Dermis blood vessel endothelial cell (primary cell): ENCODE results near the gene OR52E1. TPM values are rescaled to one million over a fixed set of nuclear protein-coding genes. Genes with fewer than 3 reads are reported as not detected.
"Not testable (repeated sequence)": the region's sequence is repeated elsewhere in the genome, so short reads cannot be mapped to it uniquely, and the experiment has no call there.

Experiments
- DNase-seq: peaks from one replicate; pipeline ENCODE4 v3.0.0; 2010
- total RNA-seq: library from RNA; depleted of rRNA; stranded (reverse); fragments of >200 nt; gene quantifications from 2 replicates; pipeline ENCODE4 v1.2.3, GENCODE V29; 2014

OR52E1 gene
- not detected in 2 replicates for total RNA-seq

DNA sequence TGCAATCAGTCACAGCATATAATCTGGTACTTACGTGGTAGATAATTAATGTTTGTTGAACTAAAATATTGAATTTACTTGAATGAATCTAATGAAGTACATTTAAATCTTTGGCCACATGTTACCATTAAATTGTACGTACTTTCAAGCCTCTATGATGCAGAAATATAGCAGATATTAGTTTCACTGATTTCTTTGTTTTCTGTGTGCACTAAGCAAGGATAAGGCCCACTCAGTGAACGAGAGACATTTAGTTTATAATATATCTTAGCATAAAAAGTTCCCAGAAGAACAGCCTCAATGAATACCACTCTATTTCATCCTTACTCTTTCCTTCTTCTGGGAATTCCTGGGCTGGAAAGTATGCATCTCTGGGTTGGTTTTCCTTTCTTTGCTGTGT, at the start of gene OR52E1:
TSS of gene OR52E1 (plus strand) at position 301 of the 400 bp plus-strand sequence.
- DNase-seq = no peak

GRCh38 chr11:5021996-5022395, 47.4 kb upstream of the OR52E1 start:
- no peak for DNase-seq

DNA sequence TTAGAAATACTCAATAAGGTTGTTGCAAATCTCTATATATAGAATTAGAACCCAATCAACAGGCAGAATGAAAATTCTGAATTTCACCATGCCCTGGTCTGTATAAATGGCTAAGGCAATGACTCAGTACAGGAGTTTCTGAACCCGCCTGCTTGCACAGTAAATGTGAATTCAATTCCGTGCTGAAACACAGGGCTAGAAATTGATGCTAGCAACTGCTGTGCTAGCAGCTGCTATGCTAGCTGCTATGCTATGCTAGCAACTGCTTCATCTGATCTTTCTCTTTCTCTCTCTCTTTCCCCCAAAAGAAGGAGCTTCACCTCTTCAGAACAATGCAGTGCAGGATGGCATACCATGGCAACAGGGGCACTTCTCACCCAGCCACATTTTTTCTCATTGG, 32.7 kb upstream of the OR52E1 start:
- no peak for DNase-seq

DNA sequence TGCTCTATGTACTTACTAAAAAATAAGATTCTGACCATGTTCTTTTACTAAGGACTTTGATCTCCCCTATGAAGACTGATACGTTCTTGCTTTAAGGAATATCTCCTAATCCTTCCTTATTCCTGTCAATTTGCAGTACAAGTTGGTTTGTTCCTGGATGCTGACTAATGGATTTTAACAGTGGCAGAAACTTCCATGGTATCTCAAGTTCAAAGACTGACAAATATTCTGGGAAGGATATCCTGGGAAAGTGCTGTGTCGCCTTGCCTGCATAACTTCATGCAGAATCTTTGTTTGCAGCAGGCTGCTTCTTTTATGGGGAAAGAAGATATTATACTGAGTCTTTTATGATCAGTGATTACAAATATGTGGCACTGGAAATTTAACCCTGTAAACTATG, 31.4 kb upstream of the OR52E1 start:
- no peak for DNase-seq

GRCh38 chr11:5038341-5038740, 31.0 kb upstream of the OR52E1 start:
- DNase-seq = no peak

DNA sequence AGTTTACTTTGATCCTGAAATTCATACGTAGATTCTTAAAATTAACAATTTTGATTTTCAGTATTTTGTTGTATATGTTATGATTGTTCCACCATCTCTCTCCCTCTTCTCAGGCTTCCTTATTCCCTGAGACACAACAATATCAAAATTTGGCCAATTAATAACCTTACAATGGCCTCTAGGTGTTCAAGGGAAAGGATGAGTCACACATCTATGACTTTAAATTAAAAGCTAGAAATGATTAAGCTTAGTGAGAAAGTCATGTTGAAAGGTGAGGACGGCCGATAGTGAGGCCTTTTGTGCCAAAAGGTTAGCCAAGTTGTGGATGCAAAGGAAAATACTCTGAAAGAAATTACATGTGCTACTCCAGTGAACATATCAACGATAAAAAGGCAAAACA, 28.5 kb upstream of the OR52E1 start:
- DNase-seq = no peak

- no peak for DNase-seq
Measured at GRCh38 chr11:5042091-5042490, 27.3 kb upstream of the OR52E1 start.

- DNase-seq = no peak
Measured at GRCh38 chr11:5043380-5043779, 26.0 kb upstream of the OR52E1 start.

GRCh38 chr11:5046226-5046625, 23.1 kb upstream of the OR52E1 start, which contains the start of gene OR52J3:
TSS of gene OR52J3 (plus strand) at chr11:5046526. CDS start at chr11:5046526, 0 bp downstream.
- no peak for DNase-seq

GRCh38 chr11:5046754-5047330, 22.5 kb upstream of the OR52E1 start:
- no peak for DNase-seq

GRCh38 chr11:5058679-5059078, 10.7 kb upstream of the OR52E1 start:
- not testable (repeated sequence) for DNase-seq

GRCh38 chr11:5059391-5059790, 10.0 kb upstream of the OR52E1 start, which contains the start of gene OR52E2:
TSS of gene OR52E2 (minus strand) at chr11:5059627. CDS start at chr11:5059627, 0 bp downstream.
- no peak for DNase-seq

- no peak for DNase-seq
Measured at GRCh38 chr11:5065027-5065426, 4.3 kb upstream of the OR52E1 start.

GRCh38 chr11:5071799-5072198, 2.4 kb downstream of the OR52E1 start:
- DNase-seq = no peak

- no peak for DNase-seq
Measured at GRCh38 chr11:5081405-5081804, 12.0 kb downstream of the OR52E1 start.

DNA sequence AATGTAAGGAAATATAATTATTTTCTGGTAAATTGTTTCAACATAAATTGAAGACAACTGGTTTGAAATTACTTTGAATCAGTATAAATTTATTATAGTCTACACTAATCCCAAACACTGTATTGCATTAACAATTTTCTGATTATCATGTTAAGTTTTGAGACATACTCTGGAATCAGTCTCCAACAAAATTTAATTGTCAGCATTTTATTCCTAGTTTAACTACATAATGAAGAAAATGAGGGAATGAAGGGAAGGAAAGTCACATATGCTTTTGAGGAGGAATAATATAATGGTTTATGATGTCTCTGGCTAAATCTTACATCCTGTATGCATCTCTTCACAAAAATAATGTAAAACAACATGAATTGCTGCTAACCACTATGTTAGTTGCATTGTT, 14.2 kb downstream of the OR52E1 start:
- DNase-seq = no peak

DNA sequence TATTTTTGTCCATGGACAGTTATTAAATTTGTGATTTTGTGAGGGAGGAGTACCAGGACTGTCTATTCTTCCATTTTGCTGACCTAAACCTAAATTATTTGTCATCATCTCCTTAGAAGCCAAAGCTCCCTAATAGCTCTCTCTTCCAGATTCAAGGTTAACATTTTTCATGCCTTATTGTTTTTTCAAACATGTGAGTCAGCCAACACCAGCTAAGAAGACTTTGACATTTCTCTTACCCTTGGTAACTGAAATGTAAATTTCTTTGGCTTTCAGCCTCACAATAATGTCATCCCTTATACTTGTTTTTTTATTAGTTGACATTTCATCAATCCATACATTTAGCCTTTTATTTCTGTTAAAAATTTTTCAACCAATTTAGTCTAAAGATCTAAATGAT, 19.2 kb downstream of the OR52E1 start:
- no peak for DNase-seq

- no peak for DNase-seq
Measured at GRCh38 chr11:5090668-5091067, 21.3 kb downstream of the OR52E1 start.

- DNase-seq = no peak
Measured at GRCh38 chr11:5092821-5093585, 23.6 kb downstream of the OR52E1 start.

GRCh38 chr11:5096011-5096410, 26.6 kb downstream of the OR52E1 start:
- DNase-seq = no peak

- DNase-seq = no peak
Measured at GRCh38 chr11:5102246-5102645, 32.9 kb downstream of the OR52E1 start.

GRCh38 chr11:5103066-5103465, 33.7 kb downstream of the OR52E1 start:
- DNase-seq = no peak

DNA sequence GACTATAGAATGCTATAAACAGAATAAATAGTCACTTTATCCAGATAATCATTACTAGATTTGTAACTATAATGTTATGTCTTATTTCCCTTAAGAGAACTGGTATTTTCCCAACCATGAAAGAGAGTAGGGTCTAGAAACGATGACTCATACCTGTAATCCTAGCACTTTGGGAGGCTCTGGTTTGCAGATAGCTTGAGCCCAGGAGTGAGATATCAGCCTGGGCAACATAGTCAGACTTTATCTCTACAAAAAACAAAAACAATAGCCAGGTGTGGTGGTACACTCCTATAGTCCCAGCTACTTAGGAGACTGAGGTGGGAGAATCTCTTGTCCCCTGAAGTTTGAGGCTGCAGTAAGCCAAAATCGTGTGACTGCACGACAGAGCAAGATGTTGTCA, 37.9 kb downstream of the OR52E1 start:
- no peak for DNase-seq

DNA sequence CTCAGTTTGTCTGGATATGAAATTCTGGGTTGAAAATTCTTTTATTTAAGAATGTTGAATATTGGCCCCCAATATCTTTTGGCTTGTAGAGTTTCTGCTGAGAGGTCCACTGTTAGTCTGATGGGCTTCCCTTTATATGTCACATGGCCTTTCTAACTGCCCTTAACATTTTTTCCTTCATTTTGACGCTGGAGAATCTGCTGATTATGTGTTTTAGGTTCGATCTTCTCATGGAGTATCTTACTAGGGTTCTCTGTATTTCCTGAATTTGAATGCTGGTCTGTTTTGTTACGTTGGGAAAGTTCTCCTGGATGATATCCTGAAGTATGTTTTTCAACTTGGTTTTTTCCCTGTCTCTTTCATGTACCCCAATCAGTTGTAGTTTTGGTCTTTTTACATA, 46.0 kb downstream of the OR52E1 start:
- no peak for DNase-seq
